Activated CD4-positive, alpha-beta T cell treated with anti-CD3 and anti-CD28 coated beads for 36 hours (primary cell): ENCODE measurements around the gene RELB. TPM values are rescaled to one million over a fixed set of nuclear protein-coding genes. Genes with fewer than 3 reads are reported as not detected.

Experiments used
- ATAC-seq: fragments of 200-7000 bp; cut with Tn5 transposase; one replicate; pipeline ENCODE4 v1.10.0; 2021; ENCODE audit warnings: mild to moderate bottlenecking, moderate library complexity
- CTCF ChIA-PET: fragments of 350-600 bp; sonication (Branson Sonifier 250); formaldehyde crosslinking; loops from one replicate; lab custom pipeline; 2021; ENCODE audit warnings: antibody characterized with exemption; lab: Charles Lee
- POLR2A ChIA-PET: fragments of 350-600 bp; sonication (Branson Sonifier 250); formaldehyde crosslinking; loops from one replicate; lab custom pipeline; 2021; ENCODE audit warnings: antibody characterized with exemption, inconsistent platforms; lab: Charles Lee
- DNase-seq: peaks from one replicate; pipeline ENCODE4 v3.0.0-alpha.2; 2020
- H3K27ac Mint-ChIP-seq: one replicate; pipeline ENCODE4 v1.8.0; 2021; ENCODE audit warnings: mixed read lengths
- H3K27me3 Mint-ChIP-seq: one replicate; pipeline ENCODE4 v1.8.0; 2021; ENCODE audit warnings: mixed read lengths
- H3K36me3 Mint-ChIP-seq: one replicate; pipeline ENCODE4 v1.8.0; 2021; ENCODE audit warnings: low read depth, mixed read lengths
- H3K4me1 Mint-ChIP-seq: one replicate; pipeline ENCODE4 v1.8.0; 2021; ENCODE audit warnings: mixed read lengths
- H3K4me3 Mint-ChIP-seq: one replicate; pipeline ENCODE4 v1.8.0; 2021; ENCODE audit warnings: mild to moderate bottlenecking, moderate library complexity, mixed read lengths
- H3K9me3 Mint-ChIP-seq: one replicate; pipeline ENCODE4 v1.8.0; 2021; ENCODE audit warnings: low read depth, mixed read lengths
- intact Hi-C, 2 experiments: fragments of 100-400 bp; cut with DNase I in 1 of 2; cut with micrococcal nuclease in 1 of 2; formaldehyde crosslinking; loops; one replicate each; pipeline versions ENCODE4 v1.14.2 to v1.15.1; 2022 to 2024; cut with DNase I, micrococcal nuclease
- total RNA-seq, 2 experiments: library from RNA; stranded (reverse); gene quantifications; one replicate each; pipeline ENCODE4 v1.2.3, GENCODE V29; 2021

RELB gene
- total RNA-seq, 2 experiments from 2014 or later, result 43.8 to 51.2 TPM

- H3K4me3 Mint-ChIP-seq, result no peak overlapping the region
- H3K4me1 Mint-ChIP-seq, result peaks cover 13% of the 10 kb centered on the region
- DNase-seq (no peak), ATAC-seq (no peak)
- H3K27ac Mint-ChIP-seq, result no peak overlapping the region
- POLR2A ChIA-PET, result no interaction called here
- intact Hi-C loops, result no loop called here
- H3K9me3 Mint-ChIP-seq, result no peaks in the 10 kb centered on the region
- CTCF ChIA-PET, result interaction anchor here (1.1 to 1.5 kb wide), 2 partner anchors 9 to 33 kb away, joined by 5 to 6 read pairs; partner anchors contain the start of gene CLASRP
- H3K27me3 Mint-ChIP-seq, result no peaks in the 10 kb centered on the region
- H3K36me3 Mint-ChIP-seq, result peaks cover 20% of the 10 kb centered on the region
Measured at GRCh38 chr19:45071969-45072790, 70.9 kb downstream of the RELB start.

GRCh38 chr19:45074744-45075300, 73.6 kb downstream of the RELB start:
- ChIA-PET CTCF (interaction anchor here (0.6 to 1.1 kb wide), 3 partner anchors 15 to 567 kb away, joined by 3 read pairs; no protein-coding TSS in a partner anchor), POLR2A (interaction anchor here (0.9 kb wide), 1 partner anchor 17 kb away, joined by 4 read pairs; no protein-coding TSS in a partner anchor)

GRCh38 chr19:45075301-45076028, 74.2 kb downstream of the RELB start:
- Mint-ChIP-seq H3K36me3 (peaks cover 6% of the 10 kb centered on the region), H3K27ac (peak overlapping the region; percentile 31), H3K4me1 (peaks cover 28% of the 10 kb centered on the region), H3K4me3 (peak overlapping the region; percentile 77), H3K27me3 (no peaks in the 10 kb centered on the region), H3K9me3 (no peaks in the 10 kb centered on the region)
- ChIA-PET POLR2A (interaction anchor here (0.9 kb wide), 1 partner anchor 16 kb away, joined by 4 read pairs; no protein-coding TSS in a partner anchor), CTCF (interaction anchor here (0.6 to 1.1 kb wide), 3 partner anchors 16 to 567 kb away, joined by 3 read pairs; no protein-coding TSS in a partner anchor)
- peak; percentile 20 for ATAC-seq
- intact Hi-C loops, result loop anchor here (1.0 to 5.0 kb wide), 9 partner anchors 52 to 913 kb away; partner anchors contain the start of genes BLOC1S3 (in 1 of the 2), CLPTM1 (in 1 of the 2), MARK4 (in 1 of the 2) and TOMM40 (in 1 of the 2)
- DNase-seq, result peak; percentile 61

More at GRCh38 chr19:45074744-45075300, 73.6 kb downstream of the RELB start:
- H3K36me3 Mint-ChIP-seq, result peaks cover 13% of the 10 kb centered on the region
- peak overlapping the region; percentile 47 for H3K27ac Mint-ChIP-seq
- intact Hi-C loops, result loop anchor here (5.0 kb wide), 4 partner anchors 52 to 913 kb away; partner anchors contain the start of genes BLOC1S3 (in 1 of the 2) and TRAPPC6A (in 1 of the 2)
- no peaks in the 10 kb centered on the region for H3K9me3 Mint-ChIP-seq
- H3K4me1 Mint-ChIP-seq, result peaks cover 23% of the 10 kb centered on the region
- DNase-seq, result no peak
- H3K4me3 Mint-ChIP-seq, result peak overlapping the region; percentile 77
- no peak for ATAC-seq
- no peaks in the 10 kb centered on the region for H3K27me3 Mint-ChIP-seq

GRCh38 chr19:45076029-45076850, 75.0 kb downstream of the RELB start, which contains the start of gene ZNF296:
Gene ZNF296 (minus strand): TSS chr19:45076478. CDS start chr19:45076373, 105 bp downstream.
- peaks cover 9% of the 10 kb centered on the region for H3K36me3 Mint-ChIP-seq
- ChIA-PET CTCF (no interaction called here), POLR2A (no interaction called here)
- DNase-seq (peak; percentile 90), ATAC-seq (peak; percentile 82)
- peak within 1 kb of the TSS; percentile 83 for H3K27ac Mint-ChIP-seq
- peaks cover 33% of the 10 kb centered on the region for H3K4me1 Mint-ChIP-seq
- H3K4me3 Mint-ChIP-seq, result peak within 1 kb of the TSS; percentile 77
- no peaks in the 10 kb centered on the region for H3K27me3 Mint-ChIP-seq
- intact Hi-C loops, result loop anchor here (1.0 to 5.0 kb wide), 9 partner anchors 51 to 914 kb away; partner anchors contain the start of genes BLOC1S3 (in 1 of the 2), CLPTM1 (in 1 of the 2), MARK4 (in 1 of the 2) and TOMM40 (in 1 of the 2)
- H3K9me3 Mint-ChIP-seq, result no peaks in the 10 kb centered on the region

- CTCF ChIA-PET, result no interaction called here
- peak overlapping the region; percentile 77 for H3K4me3 Mint-ChIP-seq
- no peaks in the 10 kb centered on the region for H3K27me3 Mint-ChIP-seq
- DNase-seq (no peak), ATAC-seq (no peak)
- intact Hi-C loops, result loop anchor here (1.0 to 5.0 kb wide), 9 partner anchors 50 to 915 kb away; partner anchors contain the start of genes BLOC1S3 (in 1 of the 2), CLPTM1 (in 1 of the 2), MARK4 (in 1 of the 2) and TOMM40 (in 1 of the 2)
- H3K27ac Mint-ChIP-seq, result peak overlapping the region; percentile 83
- H3K4me1 Mint-ChIP-seq, result peaks cover 40% of the 10 kb centered on the region
- peaks cover 17% of the 10 kb centered on the region for H3K36me3 Mint-ChIP-seq
- H3K9me3 Mint-ChIP-seq, result no peaks in the 10 kb centered on the region
- POLR2A ChIA-PET, result no interaction called here
Measured at GRCh38 chr19:45076851-45077730, 75.8 kb downstream of the RELB start.

- ChIA-PET POLR2A (interaction anchor here (0.5 to 0.6 kb wide), 2 partner anchors 17 to 100 kb away, joined by 3 read pairs; partner anchors contain the start of genes BLOC1S3 and TRAPPC6A), CTCF (interaction anchor here (2.7 kb wide), 1 partner anchor 14 kb away, joined by 12 read pairs; the partner anchor contains the start of gene PPP1R37)
- ATAC-seq (peak; percentile 5), DNase-seq (no peak)
- Mint-ChIP-seq H3K27ac (peak overlapping the region; percentile 60), H3K4me3 (peak overlapping the region; percentile 99), H3K36me3 (peaks cover 22% of the 10 kb centered on the region), H3K27me3 (no peaks in the 10 kb centered on the region), H3K4me1 (peaks cover 43% of the 10 kb centered on the region), H3K9me3 (no peaks in the 10 kb centered on the region)
- intact Hi-C loops, result loop anchor here (1.0 to 5.0 kb wide), 10 partner anchors 13 to 916 kb away; partner anchors contain the start of genes BLOC1S3 (in 2 of the 2), TRAPPC6A (in 2 of the 2), CLASRP (in 1 of the 2) and RELB (in 1 of the 2)
Measured at GRCh38 chr19:45078390-45079062, 77.3 kb downstream of the RELB start.

GRCh38 chr19:45079063-45079910, 78.0 kb downstream of the RELB start, which contains the start of gene GEMIN7:
Gene GEMIN7 (plus strand): TSS chr19:45079260. CDS start chr19:45090115, 10,855 bp downstream.
- H3K4me3 Mint-ChIP-seq, result peak within 1 kb of the TSS; percentile 99
- peaks cover 22% of the 10 kb centered on the region for H3K36me3 Mint-ChIP-seq

More at GRCh38 chr19:45079063-45079910, 78.0 kb downstream of the RELB start, which contains the start of gene GEMIN7:
- intact Hi-C loops, result loop anchor here (1.0 to 5.0 kb wide), 10 partner anchors 12 to 917 kb away; partner anchors contain the start of genes BLOC1S3 (in 2 of the 2), TRAPPC6A (in 2 of the 2), CLASRP (in 1 of the 2) and RELB (in 1 of the 2)
- Mint-ChIP-seq H3K27me3 (no peaks in the 10 kb centered on the region), H3K9me3 (no peaks in the 10 kb centered on the region), H3K27ac (peak within 1 kb of the TSS; percentile 88), H3K4me1 (peaks cover 43% of the 10 kb centered on the region)
- peak; percentile 90 for DNase-seq
- ChIA-PET POLR2A (interaction anchor here (0.5 to 1.2 kb wide), 4 partner anchors 13 to 99 kb away, joined by 3 to 5 read pairs (median 3); partner anchors contain the start of genes BLOC1S3, PPP1R37 and TRAPPC6A), CTCF (interaction anchor here (0.5 to 2.7 kb wide), 5 partner anchors 10 to 109 kb away, joined by 3 to 12 read pairs (median 3); partner anchors contain the start of gene PPP1R37)
- ATAC-seq, result peak; percentile 65
